SK-N-SH treated with all-trans-retinoic acid at 6 μM for 48 hours (cell line): ENCODE results near the gene RAD51B.

Experiments used
- ATAC-seq: fragments of 200-7000 bp; cut with Tn5 transposase; 3 replicates; pipeline ENCODE4 v1.9.1; 2020; ENCODE audit warnings: mild to moderate bottlenecking, moderate library complexity
- ARNTL ChIP-seq: fragments of 450-650 bp; formaldehyde crosslinking; IDR thresholded peaks from 2 replicates; pipeline ENCODE4 v1.5.0; 2020; ENCODE audit warnings: low read depth, mild to moderate bottlenecking, moderate library complexity, borderline replicate concordance
- BACH2 ChIP-seq: fragments of 250-450 bp; sonication (Bioruptor Pico); IDR thresholded peaks from 2 replicates; pipeline ENCODE4 v1.9.0; 2021; ENCODE audit warnings: mild to moderate bottlenecking, borderline replicate concordance
- CREB5 ChIP-seq: fragments of 250-450 bp; sonication (Bioruptor Pico); IDR thresholded peaks from 2 replicates; pipeline ENCODE4 v1.5.1; 2020; ENCODE audit warnings: low read depth, mild to moderate bottlenecking, moderate library complexity
- CSDC2 ChIP-seq: fragments of 250-450 bp; sonication (Bioruptor Pico); IDR thresholded peaks from 2 replicates; pipeline ENCODE4 v1.5.0; 2020; ENCODE audit warnings: mild to moderate bottlenecking, moderate library complexity
- CSRNP3 ChIP-seq: fragments of 250-450 bp; sonication (Bioruptor Pico); IDR thresholded peaks from 2 replicates; pipeline ENCODE4 v1.5.1; 2021; ENCODE audit warnings: mild to moderate bottlenecking, moderate library complexity
- GLIS3 ChIP-seq: fragments of 250-450 bp; sonication (Bioruptor Pico); IDR thresholded peaks from 2 replicates; pipeline ENCODE4 v1.5.0; 2020; ENCODE audit warnings: mild to moderate bottlenecking, moderate library complexity
- ISL1 ChIP-seq: fragments of 250-450 bp; sonication (Bioruptor Pico); IDR thresholded peaks from 2 replicates; pipeline ENCODE4 v2.1.2; 2022; ENCODE audit warnings: mild to moderate bottlenecking, moderate library complexity
- OSR1 ChIP-seq: fragments of 250-450 bp; sonication (Bioruptor Pico); IDR thresholded peaks from 2 replicates; pipeline ENCODE4 v1.8.0; 2022; ENCODE audit warnings: moderate library complexity, mild to moderate bottlenecking, inconsistent platforms
- PATZ1 ChIP-seq: fragments of 250-450 bp; sonication (Bioruptor Pico); IDR thresholded peaks from 2 replicates; pipeline ENCODE4 v1.8.0; 2020; ENCODE audit warnings: mild to moderate bottlenecking, moderate library complexity, borderline replicate concordance
- RARB ChIP-seq: fragments of 250-450 bp; sonication (Bioruptor Pico); IDR thresholded peaks from 2 replicates; pipeline ENCODE4 v1.8.0; 2021; ENCODE audit warnings: mild to moderate bottlenecking, moderate library complexity
- TSHZ2 ChIP-seq: fragments of 250-450 bp; sonication (Bioruptor Pico); IDR thresholded peaks from 2 replicates; pipeline ENCODE4 v1.5.0; 2020; ENCODE audit warnings: mild to moderate bottlenecking, moderate library complexity
- ZC3H10 ChIP-seq: fragments of 250-450 bp; sonication (Bioruptor Pico); IDR thresholded peaks from 2 replicates; pipeline ENCODE4 v1.5.1; 2021; ENCODE audit warnings: mild to moderate bottlenecking, moderate library complexity
- ZFP3 ChIP-seq: fragments of 250-450 bp; sonication (Bioruptor Pico); IDR thresholded peaks from 2 replicates; pipeline ENCODE4 v1.5.0; 2020; ENCODE audit warnings: mild to moderate bottlenecking, moderate library complexity
- ZFP30 ChIP-seq: fragments of 450-650 bp; formaldehyde crosslinking; IDR thresholded peaks from 2 replicates; pipeline ENCODE4 v1.5.0; 2022; ENCODE audit warnings: mild to moderate bottlenecking, moderate library complexity
- ZNF565 ChIP-seq: fragments of 450-650 bp; formaldehyde crosslinking; conservative IDR thresholded peaks from 2 replicates; pipeline ENCODE4 v1.5.0; 2020; ENCODE audit warnings: low read depth, mild to moderate bottlenecking, moderate library complexity
- ZNF8 ChIP-seq: fragments of 450-650 bp; formaldehyde crosslinking; IDR thresholded peaks from 2 replicates; pipeline ENCODE4 v1.5.0; 2020; ENCODE audit warnings: mild to moderate bottlenecking, moderate library complexity

RAD51B gene

GRCh38 chr14:67882986-67883555 lies 63.5 kb downstream of the RAD51B start:
- TF ChIP-seq CSRNP3, result no peak
- TF ChIP-seq ZFP30, result no peak
- no peak for TF ChIP-seq ZNF565 (CRISPR knock-in tag)
- TF ChIP-seq RARB (CRISPR knock-in tag), result no peak
- no peak for TF ChIP-seq CSDC2 (CRISPR knock-in tag)
- no peak for TF ChIP-seq ZC3H10 (CRISPR knock-in tag)
- TF ChIP-seq ZNF8, result no peak
- no peak for ATAC-seq

GRCh38 chr14:67883717-67884116 lies 64.1 kb downstream of the RAD51B start:
- TF ChIP-seq RARB (CRISPR knock-in tag) (no peak), ZFP3 (CRISPR knock-in tag) (no peak), CREB5 (CRISPR knock-in tag) (no peak), TSHZ2 (CRISPR knock-in tag) (no peak), ARNTL (CRISPR knock-in tag) (no peak), ZNF8 (no peak), PATZ1 (CRISPR knock-in tag) (no peak), CSRNP3 (no peak)
- ATAC-seq, result no peak

- ATAC-seq, result no peak
- TF ChIP-seq ZFP30, result no peak
- no peak for TF ChIP-seq GLIS3
- TF ChIP-seq ARNTL (CRISPR knock-in tag), result no peak
- no peak for TF ChIP-seq BACH2 (CRISPR knock-in tag)
- no peak for TF ChIP-seq ISL1 (CRISPR knock-in tag)
- no peak for TF ChIP-seq OSR1 (CRISPR knock-in tag)
- no peak for TF ChIP-seq CSDC2 (CRISPR knock-in tag)
- TF ChIP-seq TSHZ2 (CRISPR knock-in tag), result no peak
- no peak for TF ChIP-seq PATZ1 (CRISPR knock-in tag)
- TF ChIP-seq CSRNP3, result no peak
Observed at GRCh38 chr14:67886191-67886590, 66.6 kb downstream of the RAD51B start.
